Measurements from ENCODE around the gene SNRNP48.

SNRNP48 gene

DNA sequence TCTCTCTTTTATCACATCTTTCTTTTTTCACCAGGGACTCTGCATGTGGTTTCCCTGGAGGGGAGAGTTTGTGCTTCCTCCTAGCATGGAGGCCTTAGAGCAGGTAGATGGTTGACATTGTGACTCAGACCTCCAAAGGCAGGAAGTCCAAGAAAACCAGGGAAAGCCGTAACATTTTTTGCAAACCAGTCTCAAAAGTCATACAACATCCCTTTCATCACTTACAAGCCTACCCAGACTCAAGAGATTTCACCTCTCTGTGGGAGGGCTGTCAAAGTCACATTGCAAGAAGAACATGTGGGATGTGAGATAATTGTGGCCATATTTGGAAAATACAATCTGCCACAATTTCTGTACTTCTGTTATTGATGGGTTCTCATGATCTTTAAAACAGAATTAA, 46.2 kb downstream of the SNRNP48 start:
- no peak overlapping the region for H3K4me3 ChIP-seq (ENCODE audit: low read depth, low read length)
- in situ Hi-C loops (cut with HindIII; ENCODE audit: low sequenced_read_pairs), result no loop called here

GRCh38 chr6:7637533-7637932, 47.5 kb downstream of the SNRNP48 start:
- no peak for TF ChIP-seq CTCF (IDR thresholded peaks at IDR 0.05; ENCODE audit: low read depth, low read length)
- DNase-seq (ENCODE audit: low read depth, low spot score), result no peak
- no peak overlapping the region for H3K4me3 ChIP-seq (ENCODE audit: low read depth, low read length)
- in situ Hi-C loops (cut with HindIII; ENCODE audit: low sequenced_read_pairs), result no loop called here

More for the DNA sequence above, 46.2 kb downstream of the SNRNP48 start:
- DNase-seq (ENCODE audit: low read depth, low spot score), result peak; percentile 19
- no peak for TF ChIP-seq CTCF (IDR thresholded peaks at IDR 0.05; ENCODE audit: low read depth, low read length)

DNA sequence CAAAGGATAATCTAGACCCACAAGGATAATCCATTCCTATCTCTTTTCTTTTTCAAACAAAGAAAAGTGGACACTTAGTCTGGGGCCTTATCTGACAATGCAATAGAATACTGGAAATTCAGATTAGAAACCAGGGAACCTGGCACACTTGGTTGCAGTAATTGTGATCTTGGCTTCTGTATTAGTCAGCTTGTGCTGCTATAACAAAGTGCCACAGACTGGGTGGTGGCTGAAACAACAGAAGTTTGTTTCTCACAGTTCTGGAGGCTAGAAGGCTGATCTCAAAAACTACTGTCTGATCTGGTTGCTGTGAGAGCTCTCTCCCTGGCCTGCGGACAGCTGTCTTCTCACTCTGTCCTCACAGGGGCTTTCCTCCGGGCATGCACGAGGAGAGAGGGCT, 49.4 kb downstream of the SNRNP48 start:
- no peak for TF ChIP-seq CTCF (IDR thresholded peaks at IDR 0.05; ENCODE audit: low read depth, low read length)
- in situ Hi-C loops (cut with HindIII; ENCODE audit: low sequenced_read_pairs), result no loop called here
- no peak overlapping the region for H3K4me3 ChIP-seq (ENCODE audit: low read depth, low read length)
- DNase-seq (ENCODE audit: low read depth, low spot score), result no peak

DNA sequence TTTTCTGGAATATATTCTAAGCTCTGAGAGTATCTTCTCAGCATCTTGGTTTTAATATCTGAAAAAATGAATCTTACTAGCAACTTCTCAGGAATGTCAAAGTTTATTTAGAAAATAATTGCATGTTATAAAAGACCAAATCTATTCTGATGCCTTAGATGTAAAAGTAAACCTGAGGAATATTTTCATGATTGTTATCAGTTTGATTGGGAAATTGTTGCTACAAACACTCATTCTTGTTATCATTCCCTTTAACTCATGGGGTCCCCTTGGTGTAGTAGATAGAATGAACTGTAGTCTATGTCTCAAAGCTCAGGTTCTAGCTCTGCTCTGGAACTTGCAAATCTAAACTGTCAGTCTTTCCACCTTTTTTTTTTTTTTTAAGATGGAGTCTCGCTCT, 50.0 kb downstream of the SNRNP48 start:
- no peak overlapping the region for H3K4me3 ChIP-seq (ENCODE audit: low read depth, low read length)
- in situ Hi-C loops (cut with HindIII; ENCODE audit: low sequenced_read_pairs), result no loop called here
- no peak for DNase-seq (ENCODE audit: low read depth, low spot score)
- no peak for TF ChIP-seq CTCF (IDR thresholded peaks at IDR 0.05; ENCODE audit: low read depth, low read length)

DNA sequence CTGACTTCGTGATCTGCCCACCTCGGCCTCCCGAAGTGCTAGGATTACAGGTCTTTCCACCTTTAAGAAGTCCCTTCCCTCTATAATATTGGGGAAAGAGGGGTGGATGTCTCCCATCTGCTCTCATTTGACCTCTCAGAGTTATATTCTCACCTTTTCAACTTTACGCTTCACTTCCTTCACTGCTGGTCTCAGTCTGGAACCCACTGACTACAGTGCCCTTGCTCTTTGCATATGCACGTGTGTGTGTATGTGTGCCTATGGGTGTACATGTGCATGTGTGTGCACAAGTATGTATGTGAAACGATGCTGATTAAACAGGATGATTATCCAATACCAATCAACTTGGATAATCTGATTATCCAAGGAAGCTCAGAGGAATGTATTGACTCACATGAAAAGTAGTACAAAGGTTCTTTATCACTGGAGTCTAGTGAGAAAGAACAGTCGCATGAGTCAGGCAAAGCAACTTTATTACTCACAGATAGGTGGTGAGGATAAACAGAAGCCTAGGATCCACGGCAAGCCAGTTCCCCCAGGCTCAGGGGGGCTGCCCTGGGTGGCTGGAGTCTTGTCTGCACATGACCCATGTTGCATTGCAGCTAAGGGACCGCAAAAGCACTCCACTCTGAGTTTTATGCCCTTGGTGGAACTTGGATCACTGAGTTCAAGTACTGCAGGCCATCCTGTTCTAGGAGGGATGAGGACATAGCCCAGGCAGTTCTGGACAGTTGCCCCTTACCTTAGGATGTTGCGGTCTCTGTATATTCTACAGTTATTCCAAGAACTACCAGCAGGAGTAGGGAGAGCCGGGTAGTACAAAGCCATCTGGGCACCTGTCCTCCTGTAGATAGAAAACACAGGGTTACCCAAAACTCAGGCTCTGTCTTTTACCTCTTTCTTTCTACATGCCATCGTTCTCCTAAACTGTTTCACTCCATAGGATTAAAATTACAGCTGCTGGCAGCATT, 50.9 kb downstream of the SNRNP48 start:
- TF ChIP-seq CTCF (IDR thresholded peaks at IDR 0.05; ENCODE audit: low read depth, low read length), result no peak
- H3K4me3 ChIP-seq (ENCODE audit: low read depth, low read length), result no peak overlapping the region
- in situ Hi-C loops (cut with HindIII; ENCODE audit: low sequenced_read_pairs), result no loop called here
- DNase-seq (ENCODE audit: low read depth, low spot score), result peak; percentile 68

- no peak overlapping the region for H3K4me3 ChIP-seq (ENCODE audit: low read depth, low read length)
- DNase-seq (ENCODE audit: low read depth, low spot score), result no peak
- no peak for TF ChIP-seq CTCF (IDR thresholded peaks at IDR 0.05; ENCODE audit: low read depth, low read length)
- in situ Hi-C loops (cut with HindIII; ENCODE audit: low sequenced_read_pairs), result no loop called here
Measured at GRCh38 chr6:7642791-7643190, 52.8 kb downstream of the SNRNP48 start.

Measured in astrocyte of the spinal cord (primary cell).